Measurements from ENCODE around the gene CLN6.
"Not testable (repeated sequence)": the region's sequence is repeated elsewhere in the genome, so short reads cannot be mapped to it uniquely, and the experiment has no call there.

CLN6 gene

GRCh38 chr15:68221530-68222431 is 7.7 kb downstream of the CLN6 start:
- not testable (repeated sequence) for DNase-seq

GRCh38 chr15:68220967-68221366 is 8.6 kb downstream of the CLN6 start:
- no peak for DNase-seq

DNA sequence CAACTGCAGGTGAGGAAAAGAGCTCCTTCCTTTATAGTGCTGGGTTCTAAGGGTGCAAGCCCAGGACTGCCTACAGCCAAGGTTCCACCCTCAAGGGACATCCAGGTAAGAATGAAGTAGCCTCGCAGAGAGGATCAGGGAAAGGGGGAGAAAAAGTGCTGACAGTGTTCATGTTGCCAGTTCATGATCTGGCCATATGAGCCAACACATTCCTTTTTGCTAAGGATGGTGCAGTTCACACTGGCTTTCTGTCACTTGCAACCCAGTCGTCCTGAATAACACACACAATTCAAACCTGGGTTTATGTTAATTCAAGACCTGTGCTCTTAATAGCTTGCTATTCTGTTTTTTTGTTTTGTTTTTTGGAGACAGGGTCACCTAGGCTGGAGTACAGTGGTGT is 9.0 kb downstream of the CLN6 start:
- DNase-seq: no peak

- DNase-seq: no peak
Measured at GRCh38 chr15:68218847-68219798, 10.4 kb downstream of the CLN6 start.

- DNase-seq: no peak
Measured at GRCh38 chr15:68218331-68218730, 11.2 kb downstream of the CLN6 start.

GRCh38 chr15:68217341-68217740 is 12.2 kb downstream of the CLN6 start:
- no peak for DNase-seq

- no peak for DNase-seq
Measured at GRCh38 chr15:68214838-68215254, 14.7 kb downstream of the CLN6 start.

DNA sequence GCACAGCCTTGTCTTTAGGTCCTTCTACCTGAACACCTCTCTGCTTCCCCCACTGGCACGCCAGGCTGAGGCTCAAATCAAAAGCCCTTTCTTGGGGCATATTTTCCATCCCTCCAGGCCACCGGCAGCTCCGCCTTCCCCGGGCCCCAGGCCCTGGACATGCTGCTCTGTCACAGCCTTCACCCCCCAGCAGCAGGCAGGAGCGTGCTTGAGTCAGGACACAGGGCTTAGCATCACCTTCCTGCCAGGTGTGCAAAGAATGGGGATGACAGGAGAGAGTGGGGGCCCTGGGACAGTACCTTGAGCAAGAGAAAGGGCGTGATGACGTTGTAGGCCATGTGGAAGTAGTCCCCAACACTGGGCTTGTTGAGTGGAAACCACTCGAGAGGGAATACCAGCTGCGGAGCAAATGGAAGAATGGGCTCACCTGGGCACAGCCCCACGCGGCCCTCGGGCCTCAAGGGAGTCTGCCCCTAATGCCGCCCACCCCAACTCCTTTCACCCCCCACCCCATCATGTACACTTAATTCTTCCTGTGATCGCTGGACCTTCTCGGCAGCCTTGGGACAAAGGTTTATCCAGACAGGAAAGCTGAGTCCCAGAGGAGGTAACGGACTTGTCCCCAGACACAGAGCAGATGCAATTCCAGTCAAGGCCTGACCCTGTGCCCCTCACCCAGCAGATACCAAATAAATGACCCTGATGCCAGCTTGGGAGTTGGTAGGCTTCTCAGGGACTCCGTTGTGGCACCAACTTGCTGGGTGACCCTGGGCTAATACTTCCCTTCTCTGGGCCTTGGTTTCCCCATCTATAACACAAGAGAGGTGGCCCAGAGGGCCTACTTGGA is 15.3 kb downstream of the CLN6 start:
- DNase-seq: no peak

- not testable (repeated sequence) for DNase-seq
Measured at GRCh38 chr15:68213491-68213845, 16.1 kb downstream of the CLN6 start.

DNA sequence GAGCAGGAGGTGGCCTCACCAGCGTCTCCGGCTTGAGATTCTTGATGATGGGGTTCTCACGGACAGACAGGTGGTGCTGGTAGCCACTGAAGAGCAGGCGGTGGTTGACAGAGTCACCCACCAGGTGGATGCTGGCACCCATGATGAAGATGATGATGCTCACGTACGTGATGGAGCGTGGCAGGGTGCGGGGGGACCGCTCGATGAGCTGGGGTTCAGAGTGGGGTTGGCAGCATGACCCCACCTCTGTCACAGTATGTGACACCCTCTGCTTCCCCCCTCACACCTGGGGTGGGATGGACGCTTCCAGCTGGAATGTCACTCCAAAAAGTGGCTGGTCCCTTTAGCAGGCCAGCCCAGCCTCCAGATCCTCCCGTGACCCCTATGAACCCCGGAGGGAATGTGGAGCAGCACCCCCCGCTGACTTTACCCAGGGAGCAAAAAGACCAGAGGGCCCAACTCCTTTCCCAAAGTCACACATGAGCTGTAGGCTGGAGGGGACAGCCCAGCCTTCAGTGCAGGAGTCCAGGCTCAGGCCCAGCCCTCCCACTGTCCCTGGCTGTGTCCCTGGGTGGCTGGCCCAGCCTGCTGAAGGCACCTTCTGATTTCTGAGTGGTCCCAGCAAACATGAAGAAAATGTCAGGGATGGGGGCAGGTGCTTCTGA is 17.7 kb downstream of the CLN6 start:
- no peak for DNase-seq

DNA sequence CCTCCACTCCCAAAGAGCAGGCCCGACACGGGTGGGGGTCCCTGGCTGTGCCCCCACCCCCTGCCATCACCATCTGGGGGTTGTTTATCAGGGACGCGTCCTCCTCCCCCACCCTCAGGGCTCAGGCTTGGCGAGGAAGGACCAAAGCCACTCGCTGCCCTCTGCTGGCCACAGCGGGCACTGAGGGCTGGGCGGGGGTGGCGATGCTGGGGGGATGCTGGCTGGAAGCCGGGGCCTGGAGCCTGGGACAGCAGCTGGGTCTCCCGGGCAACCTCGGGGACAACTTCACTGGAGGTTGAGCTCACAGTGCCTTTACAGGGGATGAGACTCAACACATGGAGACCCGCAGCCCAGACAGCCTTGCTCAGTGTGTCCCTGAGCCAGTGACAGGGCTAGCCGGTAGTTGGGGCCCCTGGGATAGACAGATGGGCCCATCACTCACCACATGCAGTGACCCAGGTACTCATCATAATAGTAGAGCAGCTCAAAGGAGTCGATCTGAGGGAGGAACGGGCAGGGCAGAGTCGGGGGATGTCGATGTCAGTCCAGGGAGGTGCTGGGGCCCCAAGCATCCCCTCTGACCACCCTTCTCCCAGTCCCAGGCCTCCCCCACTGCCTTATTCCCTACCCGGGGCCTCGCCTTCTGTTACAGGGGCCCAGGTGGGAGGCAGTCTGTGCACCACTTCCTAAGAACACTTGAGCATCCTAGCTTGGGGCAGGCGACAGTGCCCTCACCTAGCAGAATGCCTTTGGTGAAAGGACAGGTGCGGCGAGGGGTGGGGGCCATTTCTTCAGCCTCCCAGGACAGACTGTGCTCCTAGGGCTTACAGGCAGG is 18.5 kb downstream of the CLN6 start:
- DNase-seq: peak; percentile 57 to 83

DNA sequence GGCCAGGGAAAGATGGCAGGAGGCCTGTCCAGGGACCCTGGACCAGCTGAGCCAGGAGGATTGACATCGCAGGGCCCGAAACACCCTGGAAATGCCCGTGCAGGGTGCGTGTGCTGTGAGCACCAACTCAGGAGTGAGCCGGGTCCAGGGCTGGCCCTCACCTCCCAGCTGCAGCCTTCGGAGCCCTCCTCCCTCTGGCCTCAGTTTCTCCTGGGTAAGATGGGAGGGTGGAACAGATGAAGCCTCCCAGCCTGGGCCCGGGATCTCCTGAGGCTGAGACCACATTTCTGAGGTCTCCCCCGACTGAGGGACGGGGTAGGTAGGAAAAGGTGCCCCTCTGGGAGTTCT is 19.1 kb downstream of the CLN6 start:
- no peak for DNase-seq

GRCh38 chr15:68209735-68210408 is 19.7 kb downstream of the CLN6 start:
- no peak for DNase-seq

DNA sequence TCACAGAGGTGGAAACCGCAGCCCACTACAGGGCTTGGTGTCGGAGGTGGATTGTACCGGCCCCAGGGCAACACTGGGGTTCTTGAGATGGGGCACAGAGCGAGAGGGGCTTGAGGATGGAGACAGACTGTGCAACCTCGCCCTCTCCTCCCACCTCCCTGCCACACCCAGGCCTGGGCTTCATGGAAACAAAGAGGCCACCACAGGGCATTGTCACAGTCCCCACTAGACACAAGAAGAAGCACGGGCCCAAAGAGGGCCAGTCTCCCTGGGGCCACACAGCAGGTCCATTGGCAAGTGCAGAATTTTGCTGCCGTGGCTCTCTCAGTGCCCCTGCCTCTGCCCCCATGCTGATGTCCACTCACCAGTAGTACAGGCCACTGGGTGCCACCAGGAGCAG is 20.3 kb downstream of the CLN6 start:
- DNase-seq: no peak

- DNase-seq: no peak
Measured at GRCh38 chr15:68208636-68209240, 20.8 kb downstream of the CLN6 start.

DNA sequence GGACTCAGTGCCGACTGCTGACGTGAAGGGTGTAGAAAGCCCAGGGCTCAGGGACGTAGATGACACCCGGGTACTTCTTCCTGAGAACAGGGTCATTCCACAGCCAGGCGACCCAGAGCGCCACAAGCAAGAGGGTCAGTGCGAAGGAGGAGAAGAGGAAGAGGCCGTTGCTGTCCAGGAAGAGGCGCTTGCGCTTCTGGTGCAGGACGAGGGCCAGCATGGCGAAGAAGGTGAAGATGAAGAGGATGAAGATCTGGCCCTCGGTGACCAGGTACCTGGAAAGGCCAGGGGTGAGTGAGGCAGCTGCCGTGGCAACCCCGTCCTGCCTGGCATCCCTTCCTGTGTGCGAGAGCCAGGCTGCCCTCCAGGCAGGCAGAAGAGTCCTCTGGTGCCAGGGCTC is 21.4 kb downstream of the CLN6 start:
- no peak for DNase-seq

GRCh38 chr15:68207176-68207935 is 22.2 kb downstream of the CLN6 start:
- DNase-seq: no peak

DNA sequence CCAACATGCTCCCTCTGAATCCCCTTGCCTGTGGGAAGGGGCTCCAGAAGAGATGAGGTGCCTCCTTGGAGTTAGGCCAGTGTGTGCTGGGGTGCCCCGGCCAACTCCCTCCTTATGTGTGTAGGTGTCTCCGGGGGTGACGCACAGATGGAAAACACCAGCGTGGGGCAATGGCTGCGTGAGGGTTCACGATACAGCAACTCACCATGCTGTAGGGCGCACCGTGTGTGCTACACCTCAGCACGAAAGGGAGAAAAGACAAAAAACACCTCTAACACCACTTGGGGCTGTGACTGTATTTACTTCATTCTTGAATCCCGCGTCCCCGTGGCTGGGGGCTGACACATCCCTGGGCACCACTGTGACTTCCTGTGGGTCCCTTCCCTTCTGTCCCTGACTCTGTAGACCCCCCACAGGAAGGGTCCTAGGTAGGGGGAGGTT is 22.8 kb downstream of the CLN6 start:
- DNase-seq: no peak

DNA sequence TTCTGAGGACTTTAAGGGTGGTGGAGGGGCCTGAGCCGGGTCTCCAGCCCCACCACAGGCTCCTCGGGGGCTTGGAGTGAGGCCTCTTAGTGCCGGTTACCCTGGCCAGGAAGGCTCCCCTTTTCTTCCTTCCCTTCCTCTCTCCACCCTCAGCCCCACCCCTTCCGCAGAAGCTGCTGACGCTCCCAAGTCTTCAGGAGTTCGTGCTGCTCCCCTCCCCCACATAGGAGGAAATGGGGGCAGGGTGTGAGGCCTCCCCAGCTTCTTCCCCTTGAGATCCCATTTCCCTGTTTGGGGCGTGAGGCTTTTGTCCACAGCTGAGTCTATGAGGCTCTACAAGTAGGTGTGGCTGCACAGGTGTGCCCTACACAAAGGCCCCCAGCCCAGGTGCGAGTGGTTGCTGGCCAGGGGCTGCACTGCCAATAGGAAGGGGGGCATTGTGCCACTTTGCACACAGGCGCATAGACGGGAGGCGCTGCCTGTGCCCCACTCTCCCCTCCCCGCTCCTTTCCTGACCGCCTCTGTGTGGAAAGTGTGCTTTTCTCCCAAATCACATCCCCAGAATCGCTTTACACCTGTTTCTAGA is 23.5 kb downstream of the CLN6 start:
- no peak for DNase-seq

Data from hippocampal formation (tissue), 2 donors.